HG03196 (cell line): Measurements from ENCODE around the gene KIAA1958.
A peak's percentile ranks its signal among the peaks of the same experiment; 100 is the strongest.
"Not testable (repeated sequence)": the region's sequence is repeated elsewhere in the genome, so short reads cannot be mapped to it uniquely, and the experiment has no call there.

ENCODE experiments used
- ATAC-seq: cut with Tn5 transposase; IDR thresholded peaks from one replicate; pipeline ENCODE4 v1.9.1; 2021; ENCODE audit not compliant: unreplicated experiment

Gene KIAA1958

GRCh38 chr9:112631313-112632070 is 144.9 kb downstream of the KIAA1958 start:
- ATAC-seq: no peak

- no peak for ATAC-seq
Observed at GRCh38 chr9:112640311-112640710, 153.7 kb downstream of the KIAA1958 start.

- no peak for ATAC-seq
Observed at GRCh38 chr9:112642126-112642525, 155.5 kb downstream of the KIAA1958 start.

GRCh38 chr9:112647596-112647995 is 161.0 kb downstream of the KIAA1958 start:
- ATAC-seq: no peak

GRCh38 chr9:112648624-112649023 is 162.0 kb downstream of the KIAA1958 start:
- no peak for ATAC-seq

- ATAC-seq: no peak
Observed at GRCh38 chr9:112654282-112654681, 167.7 kb downstream of the KIAA1958 start.

GRCh38 chr9:112655668-112656067 is 169.0 kb downstream of the KIAA1958 start:
- ATAC-seq: no peak

GRCh38 chr9:112659906-112660305 is 173.3 kb downstream of the KIAA1958 start:
- ATAC-seq: no peak

- ATAC-seq: no peak
Observed at GRCh38 chr9:112663681-112664080, 177.1 kb downstream of the KIAA1958 start.

- no peak for ATAC-seq
Observed at GRCh38 chr9:112664531-112664930, 177.9 kb downstream of the KIAA1958 start.

GRCh38 chr9:112665347-112665746 is 178.7 kb downstream of the KIAA1958 start:
- no peak for ATAC-seq

GRCh38 chr9:112669326-112669725 is 182.7 kb downstream of the KIAA1958 start:
- ATAC-seq: no peak

- ATAC-seq: no peak
Observed at GRCh38 chr9:112670991-112671625, 184.5 kb downstream of the KIAA1958 start.

GRCh38 chr9:112673221-112673620 is 186.6 kb downstream of the KIAA1958 start:
- ATAC-seq: not testable (repeated sequence)

GRCh38 chr9:112677040-112677439 is 190.4 kb downstream of the KIAA1958 start:
- ATAC-seq: no peak

- ATAC-seq: no peak
Observed at GRCh38 chr9:112680731-112681402, 194.2 kb downstream of the KIAA1958 start.

GRCh38 chr9:112689161-112689740 is 202.6 kb downstream of the KIAA1958 start:
- no peak for ATAC-seq

- no peak for ATAC-seq
Observed at GRCh38 chr9:112694706-112695555, 208.3 kb downstream of the KIAA1958 start.

GRCh38 chr9:112696461-112696860 is 209.8 kb downstream of the KIAA1958 start:
- no peak for ATAC-seq

GRCh38 chr9:112699230-112699629 is 212.6 kb downstream of the KIAA1958 start:
- ATAC-seq: peak; percentile 78

- no peak for ATAC-seq
Observed at GRCh38 chr9:112700085-112700484, 213.5 kb downstream of the KIAA1958 start.
